ENCODE measurements around the gene PTPRN2.

PTPRN2 gene

GRCh38 chr7:157893535-157894044 is 694.0 kb downstream of the PTPRN2 start:
- no peak for DNase-seq (ENCODE audit: extremely low read depth, low read depth)

GRCh38 chr7:157892751-157893523 is 694.7 kb downstream of the PTPRN2 start:
- DNase-seq (ENCODE audit: extremely low read depth, low read depth) = no peak
- TF ChIP-seq CTCF (IDR thresholded peaks at IDR 0.05; ENCODE audit: low read depth, low read length) = no peak

More at GRCh38 chr7:157893535-157894044, 694.0 kb downstream of the PTPRN2 start:
- TF ChIP-seq CTCF (IDR thresholded peaks at IDR 0.05; ENCODE audit: low read depth, low read length) = no peak

- TF ChIP-seq CTCF (IDR thresholded peaks at IDR 0.05; ENCODE audit: low read depth, low read length) = no peak
Measured at GRCh38 chr7:157890921-157891401, 696.7 kb downstream of the PTPRN2 start.

GRCh38 chr7:157889480-157889879 is 698.1 kb downstream of the PTPRN2 start:
- TF ChIP-seq CTCF (IDR thresholded peaks at IDR 0.05; ENCODE audit: low read depth, low read length) = no peak
- DNase-seq (ENCODE audit: extremely low read depth, low read depth) = no peak

More at GRCh38 chr7:157890921-157891401, 696.7 kb downstream of the PTPRN2 start:
- no peak for DNase-seq (ENCODE audit: extremely low read depth, low read depth)

GRCh38 chr7:157888579-157888978 is 699.0 kb downstream of the PTPRN2 start:
- no peak for TF ChIP-seq CTCF (IDR thresholded peaks at IDR 0.05; ENCODE audit: low read depth, low read length)
- DNase-seq (ENCODE audit: extremely low read depth, low read depth) = no peak

- no peak for TF ChIP-seq CTCF (IDR thresholded peaks at IDR 0.05; ENCODE audit: low read depth, low read length)
Measured at GRCh38 chr7:157887400-157887799, 700.2 kb downstream of the PTPRN2 start.

GRCh38 chr7:157886711-157887110 is 700.9 kb downstream of the PTPRN2 start:
- TF ChIP-seq CTCF (IDR thresholded peaks at IDR 0.05; ENCODE audit: low read depth, low read length) = no peak
- DNase-seq (ENCODE audit: extremely low read depth, low read depth) = no peak

More at GRCh38 chr7:157887400-157887799, 700.2 kb downstream of the PTPRN2 start:
- no peak for DNase-seq (ENCODE audit: extremely low read depth, low read depth)

Data from AG09319 (cell line).